GOT3 (cell line): ENCODE data around the gene EID3.
"Not testable (repeated sequence)": the region's sequence is repeated elsewhere in the genome, so short reads cannot be mapped to it uniquely, and the experiment has no call there.

Experiments
- DNase-seq: peaks from one replicate; lab custom pipeline; 2025; ENCODE audit warnings: mixed read lengths; lab: John Stamatoyannopoulos, UW

EID3 gene

DNA sequence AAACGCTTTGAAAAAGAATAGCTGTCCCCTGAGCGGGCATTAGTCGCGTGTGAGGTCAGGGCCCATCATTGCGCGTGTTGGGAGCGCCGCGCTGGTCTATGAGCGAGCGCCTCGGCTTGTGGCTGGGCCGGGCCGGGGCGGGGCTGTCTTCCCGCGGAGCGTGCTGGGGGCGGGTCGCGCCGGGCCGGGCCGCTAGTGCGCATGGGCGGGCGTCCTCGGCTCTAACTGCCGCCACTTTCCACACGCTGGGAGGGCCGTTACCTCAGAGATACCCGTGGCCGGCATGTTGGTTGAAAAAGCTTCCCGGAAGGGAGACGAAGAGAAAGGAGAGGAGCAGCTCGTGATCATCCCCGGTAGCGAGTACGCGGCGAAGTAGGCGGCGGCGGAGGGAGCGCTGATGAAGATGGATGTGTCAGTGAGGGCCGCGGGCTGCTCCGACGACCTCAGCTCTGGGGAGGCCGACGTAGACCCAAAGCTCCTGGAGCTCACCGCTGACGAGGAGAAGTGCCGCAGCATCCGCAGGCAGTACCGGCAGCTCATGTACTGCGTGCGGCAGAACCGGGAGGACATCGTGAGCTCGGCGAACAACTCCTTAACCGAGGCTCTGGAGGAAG, at the start of gene EID3:
Gene EID3, plus strand, starts transcription at position 202 of the 614 bp plus-strand sequence. Its CDS starts 196 bp downstream, at position 398.
- DNase-seq = peak; percentile 27

DNA sequence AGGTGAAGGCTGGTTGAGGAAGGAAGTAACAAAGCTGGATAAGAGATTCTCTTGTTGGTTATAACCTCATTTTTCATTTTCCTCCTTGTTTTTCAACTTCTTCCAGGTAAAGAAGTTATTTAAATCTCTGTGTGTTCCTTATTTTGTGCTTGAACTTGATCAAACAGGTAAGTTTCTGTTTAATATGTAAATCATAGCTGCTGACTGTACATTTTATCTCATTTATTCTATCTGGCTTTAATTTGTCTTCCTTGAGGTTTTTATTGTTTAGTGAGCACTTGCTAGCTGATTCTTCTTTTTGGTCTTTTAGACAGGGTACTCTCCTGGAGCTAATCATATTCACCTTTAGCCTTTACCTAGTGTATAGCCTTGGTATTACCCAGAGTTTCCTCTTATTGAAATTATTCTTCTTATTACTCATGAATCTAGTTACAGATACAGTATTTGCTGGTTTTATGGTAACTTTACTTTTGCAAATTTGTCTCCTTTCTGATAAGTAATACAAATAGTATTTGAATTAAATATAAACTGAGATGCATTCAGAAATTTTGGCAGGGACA, 45.5 kb upstream of the EID3 start:
- no peak for DNase-seq

DNA sequence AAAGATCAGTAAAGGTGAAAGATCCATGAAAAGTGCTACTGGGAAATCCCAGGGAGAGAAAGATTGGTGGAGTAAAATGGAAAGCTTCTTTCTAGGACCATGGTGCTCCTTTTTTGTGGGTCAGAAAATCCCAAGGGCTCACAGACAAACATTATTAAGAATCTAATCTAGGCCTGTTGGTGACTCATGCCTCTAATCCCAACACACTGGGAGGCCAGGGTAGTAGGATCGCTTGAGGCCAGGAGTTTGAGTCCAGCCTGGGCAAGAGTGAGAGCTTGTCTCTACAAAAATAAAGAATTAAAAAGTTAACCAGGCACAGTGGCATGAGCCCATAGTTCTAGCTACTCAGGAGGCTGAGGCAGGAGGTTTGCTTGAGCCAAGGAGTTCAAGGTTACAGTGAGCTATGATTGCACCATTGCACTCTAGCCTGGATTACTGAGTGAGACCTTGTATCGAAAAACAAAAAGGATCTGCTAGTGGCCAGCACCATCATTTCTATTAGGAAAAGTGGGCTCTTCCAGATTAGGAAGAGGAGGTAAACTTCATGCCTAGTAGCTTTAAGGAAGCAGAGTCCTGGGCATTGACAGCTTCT, 45.0 kb upstream of the EID3 start:
- DNase-seq = no peak

DNA sequence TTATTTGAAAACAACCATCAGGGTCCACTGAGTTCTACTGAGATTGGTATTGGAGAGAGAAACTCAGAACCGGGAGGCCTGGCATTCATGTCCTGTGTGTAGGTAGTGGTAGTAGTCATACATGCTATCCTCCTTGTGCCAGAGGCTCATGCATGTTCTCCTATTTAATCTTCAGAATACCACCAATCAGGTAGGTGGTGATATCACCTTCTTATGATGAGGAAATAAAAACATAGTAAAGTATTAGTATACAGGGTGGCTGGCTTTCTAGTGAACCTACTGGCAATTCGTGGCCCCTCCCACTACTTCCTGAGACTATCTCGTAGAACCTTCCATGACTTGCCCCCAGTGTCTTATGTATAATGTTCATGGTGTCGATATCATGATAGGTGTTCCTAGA, 40.5 kb upstream of the EID3 start:
- DNase-seq = no peak

DNA sequence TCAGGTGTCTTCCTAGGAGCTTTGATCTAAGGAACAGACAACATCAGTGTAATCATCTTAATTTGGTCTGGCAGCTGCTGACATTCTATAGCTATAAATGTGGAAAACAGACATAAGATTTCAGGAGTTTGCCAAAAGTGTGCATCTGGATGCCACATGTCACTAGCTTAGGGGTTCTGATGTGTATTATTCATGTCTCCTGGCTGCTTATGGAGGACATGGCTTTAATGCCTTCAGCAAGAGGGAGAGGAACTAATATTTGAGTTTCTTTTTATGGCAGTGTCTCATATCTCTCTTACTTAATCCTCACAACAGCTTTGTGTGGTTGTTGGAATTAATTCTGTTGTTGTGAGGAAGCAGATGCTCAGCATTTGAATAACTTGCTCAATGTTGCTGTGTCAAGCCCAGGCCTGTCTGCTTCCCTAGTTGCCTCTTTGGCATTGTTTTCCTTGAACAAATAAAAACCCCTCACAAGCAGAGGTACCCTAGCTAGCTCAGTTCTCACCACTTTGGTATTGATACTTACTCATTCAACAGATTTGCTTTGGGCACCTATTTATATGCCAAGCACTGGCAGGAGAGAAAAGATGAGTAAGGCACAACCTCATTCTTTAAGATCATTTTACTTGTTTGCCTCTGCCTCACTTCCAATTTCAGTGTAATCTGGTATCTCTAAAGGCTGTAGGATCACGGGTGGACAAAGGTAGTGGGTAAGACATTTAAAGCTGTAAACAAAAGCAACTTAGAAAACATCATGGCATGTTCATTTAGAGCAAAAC, 39.8 kb upstream of the EID3 start:
- DNase-seq = no peak

DNA sequence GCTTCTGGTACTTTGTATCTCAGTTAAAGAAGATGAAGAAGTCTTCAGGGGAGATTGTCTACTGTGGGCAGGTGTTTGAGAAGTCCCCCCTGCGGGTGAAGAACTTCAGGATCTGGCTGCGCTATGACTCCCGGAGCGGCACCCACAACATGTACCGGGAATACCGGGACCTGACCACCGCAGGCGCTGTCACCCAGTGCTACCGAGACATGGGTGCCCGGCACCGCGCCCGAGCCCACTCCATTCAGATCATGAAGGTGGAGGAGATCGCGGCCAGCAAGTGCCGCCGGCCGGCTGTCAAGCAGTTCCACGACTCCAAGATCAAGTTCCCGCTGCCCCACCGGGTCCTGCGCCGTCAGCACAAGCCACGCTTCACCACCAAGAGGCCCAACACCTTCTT, 38.1 kb upstream of the EID3 start:
- not testable (repeated sequence) for DNase-seq

DNA sequence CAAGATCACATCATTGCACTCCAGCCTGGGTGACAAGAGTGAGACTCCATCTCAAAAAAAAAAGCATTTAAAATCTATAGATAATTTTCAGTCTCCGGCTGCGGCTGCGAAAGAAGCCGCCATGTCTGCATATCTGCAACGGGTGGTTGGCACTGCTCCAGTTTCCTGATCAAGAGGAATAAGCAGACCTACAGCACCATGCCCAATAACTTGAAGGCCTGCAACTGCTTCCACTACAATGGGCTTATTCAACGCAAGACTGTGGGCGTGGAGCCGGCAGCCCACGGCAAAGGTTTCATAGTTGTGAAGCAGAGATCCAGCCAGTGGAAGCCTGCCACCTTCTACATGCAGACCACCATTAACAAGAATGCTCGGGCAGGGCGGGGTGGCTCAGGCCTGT, 30.6 kb upstream of the EID3 start:
- DNase-seq = no peak

DNA sequence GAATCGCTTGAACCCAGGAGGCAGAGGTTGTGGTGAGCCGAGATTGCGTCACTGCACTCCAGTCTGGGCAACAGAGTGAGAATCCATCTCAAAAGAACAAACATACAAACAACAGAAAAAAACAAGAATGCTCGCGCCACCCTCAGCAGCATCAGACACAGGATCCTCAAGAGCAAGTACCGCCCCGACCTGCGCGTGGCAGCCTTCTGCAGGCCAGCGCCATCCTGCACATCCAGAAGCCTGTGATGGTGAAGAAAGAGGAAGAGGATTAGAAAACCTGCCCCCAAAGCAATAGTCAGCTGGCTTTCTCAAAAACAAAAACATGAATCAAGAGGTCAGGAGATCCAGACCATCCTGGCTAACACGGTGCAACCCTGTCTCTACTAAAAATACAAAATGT, 30.0 kb upstream of the EID3 start:
- DNase-seq = no peak

DNA sequence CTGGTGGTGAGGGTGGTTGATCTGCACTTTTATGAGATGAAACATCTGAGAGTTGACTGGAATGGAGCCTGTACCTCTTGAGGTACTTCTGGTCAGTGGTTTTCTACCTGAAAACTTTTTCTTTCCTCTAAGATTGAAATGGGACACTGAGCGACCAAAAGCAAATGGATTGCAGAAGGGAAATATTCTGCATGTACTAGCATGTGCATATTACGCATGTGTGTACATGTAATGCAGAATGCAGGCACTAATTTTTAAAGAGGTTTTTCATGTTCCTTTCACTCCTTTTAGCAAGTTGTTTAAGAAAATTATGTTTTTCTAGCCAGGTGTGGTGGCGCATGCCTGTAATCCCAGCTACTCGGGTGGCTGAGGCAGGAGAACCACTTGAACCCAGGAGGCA, 28.7 kb upstream of the EID3 start:
- no peak for DNase-seq

DNA sequence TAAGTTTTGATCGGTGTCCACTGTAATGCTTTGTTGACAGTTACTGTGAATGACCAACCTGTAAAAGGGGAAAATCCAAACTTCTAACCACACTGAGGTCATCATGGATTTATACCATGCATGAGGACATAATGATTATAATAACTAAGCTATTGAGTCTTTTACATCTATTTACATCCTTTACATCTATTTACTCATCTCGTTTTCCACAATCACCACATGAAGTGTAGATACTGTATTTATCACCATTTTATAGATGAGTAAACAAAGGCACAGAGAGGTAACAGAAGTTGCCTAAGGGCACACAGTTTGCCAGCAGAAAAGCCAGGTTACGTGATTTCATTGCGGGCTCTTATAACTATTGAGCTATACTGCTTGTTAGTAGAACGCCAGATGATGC, 27.9 kb upstream of the EID3 start:
- DNase-seq = no peak

DNA sequence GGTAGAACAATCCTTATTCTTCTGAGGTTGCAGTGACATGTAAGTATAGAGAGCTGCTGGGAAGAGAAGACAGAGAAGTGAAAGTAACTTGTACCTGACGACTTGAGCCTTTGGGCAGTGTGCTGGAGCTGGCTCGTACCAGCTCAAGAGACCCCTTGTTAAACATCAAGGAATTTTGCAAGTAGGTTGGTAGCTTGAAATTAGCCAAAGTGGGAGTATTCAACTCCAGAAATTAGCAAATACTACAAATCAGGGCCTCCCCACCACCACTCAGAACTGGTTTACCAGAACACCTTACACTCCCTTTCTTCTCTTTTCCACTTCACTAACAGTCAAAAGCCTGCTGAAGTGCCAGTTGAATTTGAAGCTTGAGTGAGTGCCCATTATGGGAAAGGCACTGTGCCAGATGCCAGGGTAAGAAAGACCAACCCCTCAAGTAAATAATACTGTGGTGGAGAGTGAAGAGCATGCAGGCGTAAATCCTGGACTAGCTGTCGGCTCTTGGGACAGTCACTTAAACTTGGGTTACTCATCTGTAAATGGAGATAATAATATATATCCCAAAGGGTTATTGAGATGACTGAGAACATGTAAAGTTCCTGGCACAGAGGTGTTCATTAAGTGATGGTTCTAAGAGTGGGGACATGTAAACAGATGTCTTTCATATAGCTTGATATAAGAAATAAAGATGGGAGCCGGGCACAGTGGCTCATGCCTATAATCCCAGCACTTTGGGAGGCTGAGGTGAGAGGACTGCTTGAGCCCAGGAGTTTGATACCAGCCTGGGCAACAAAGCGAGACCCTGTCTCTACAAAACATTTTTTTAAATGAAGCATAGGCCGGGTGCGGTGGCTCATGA, 27.0 kb upstream of the EID3 start:
- DNase-seq = no peak

DNA sequence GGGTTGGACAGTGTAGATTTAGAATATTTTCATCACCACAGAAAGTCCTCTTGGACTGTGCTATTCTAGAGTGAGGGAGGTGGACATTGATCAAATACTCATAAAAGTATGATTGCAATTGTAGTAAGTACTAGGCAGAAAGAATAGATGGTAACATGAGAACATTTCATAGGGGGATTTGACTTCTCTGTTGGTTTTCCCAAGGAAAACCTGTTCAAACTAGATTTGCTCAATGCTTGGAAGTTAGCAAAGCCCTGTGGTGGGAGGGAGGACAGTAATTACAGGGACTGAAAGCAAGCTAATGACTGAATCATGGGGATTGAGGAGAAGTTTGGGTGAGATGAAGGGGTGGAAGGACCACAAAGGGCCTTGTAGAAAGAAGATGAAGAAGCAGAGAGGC, 24.4 kb upstream of the EID3 start:
- DNase-seq = no peak

DNA sequence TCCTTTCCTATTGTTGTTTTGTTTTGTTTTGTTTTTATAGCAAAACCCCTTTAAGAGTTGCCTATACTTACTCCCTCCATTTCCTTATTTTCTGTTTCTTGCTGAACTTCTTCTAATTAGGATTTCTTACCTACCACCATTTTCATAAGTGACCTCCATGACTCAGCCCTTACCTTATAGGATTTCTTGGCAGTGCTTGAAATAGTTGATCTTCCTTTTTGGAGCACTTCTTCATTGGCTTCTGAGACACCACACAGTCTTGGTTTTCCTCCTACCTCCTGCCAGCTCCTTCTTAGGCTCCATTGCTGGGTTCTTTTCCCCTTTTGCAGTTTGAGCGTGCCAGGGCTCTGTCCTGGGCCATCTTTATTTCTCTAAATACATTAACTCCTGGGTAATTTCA, 23.4 kb upstream of the EID3 start:
- no peak for DNase-seq

DNA sequence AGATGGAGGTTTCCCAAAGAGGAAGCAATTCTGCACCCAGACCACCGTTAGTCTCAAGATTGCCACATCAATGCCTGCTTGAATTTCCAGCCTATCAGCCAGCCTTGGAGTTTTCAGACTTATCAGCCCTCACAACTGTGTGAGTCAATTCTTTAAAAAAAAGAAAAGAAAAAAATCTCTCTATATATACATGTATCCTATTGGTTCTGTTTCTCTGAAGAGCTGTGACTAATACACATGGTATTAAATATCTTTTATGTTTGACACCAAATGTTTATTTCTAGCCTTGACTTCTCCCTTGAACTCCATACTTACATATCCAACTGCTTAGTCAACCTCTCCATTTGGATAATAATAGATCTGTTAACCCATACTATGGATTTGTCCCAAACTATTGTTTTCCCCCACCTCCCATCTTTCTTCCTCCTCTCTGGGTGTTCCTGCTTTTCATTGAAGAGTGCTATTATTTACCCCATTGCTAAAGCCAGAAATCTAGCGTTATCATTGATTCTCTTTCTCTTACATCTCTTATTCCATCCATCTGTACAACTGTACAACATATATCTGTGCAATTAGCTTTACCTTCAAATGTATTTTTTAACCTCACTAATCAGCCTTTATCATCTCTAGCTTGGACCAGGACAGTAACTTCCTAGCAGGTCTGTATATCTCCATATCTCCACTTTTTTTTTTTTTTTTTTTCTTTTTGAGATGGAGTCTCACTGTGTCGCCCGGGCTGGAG, 22.7 kb upstream of the EID3 start:
- no peak for DNase-seq

DNA sequence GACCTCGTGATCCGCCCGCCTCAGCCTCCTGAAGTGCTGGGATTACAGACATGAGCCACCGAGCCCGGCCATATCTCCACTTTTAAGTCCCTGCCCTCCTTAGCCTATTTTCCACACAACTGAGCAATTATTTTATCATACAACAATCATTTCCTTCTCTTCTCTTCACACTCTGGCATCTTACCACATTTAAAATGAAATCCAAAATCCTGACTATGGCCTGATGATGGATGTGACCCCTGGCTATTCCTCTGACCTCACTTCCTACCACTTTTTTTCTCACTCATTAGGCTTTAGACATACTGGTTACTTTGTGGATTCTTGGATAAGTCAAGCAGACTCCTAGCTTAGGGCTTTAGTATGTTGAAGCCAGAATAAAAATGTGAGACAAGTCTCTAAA, 21.9 kb upstream of the EID3 start:
- no peak for DNase-seq

DNA sequence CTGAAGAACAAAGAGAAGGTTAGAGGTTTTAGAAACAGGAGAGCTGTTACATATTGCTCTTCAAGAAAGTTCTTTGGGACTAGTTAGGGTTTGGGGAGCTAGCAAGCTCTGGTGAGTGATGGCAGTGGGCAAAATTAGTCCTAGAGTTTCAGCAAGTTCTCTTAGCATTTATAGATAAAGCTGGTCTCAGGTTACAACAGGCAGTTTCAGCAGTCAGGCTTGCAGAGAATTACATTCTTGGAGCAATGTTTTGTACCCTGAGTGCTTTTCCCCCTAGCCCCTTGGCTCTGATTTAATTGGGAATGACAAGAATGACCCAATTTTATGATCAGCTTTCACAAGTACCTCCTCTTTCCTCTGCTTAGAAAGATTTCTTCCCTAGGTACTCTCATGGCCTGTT, 21.4 kb upstream of the EID3 start:
- no peak for DNase-seq

DNA sequence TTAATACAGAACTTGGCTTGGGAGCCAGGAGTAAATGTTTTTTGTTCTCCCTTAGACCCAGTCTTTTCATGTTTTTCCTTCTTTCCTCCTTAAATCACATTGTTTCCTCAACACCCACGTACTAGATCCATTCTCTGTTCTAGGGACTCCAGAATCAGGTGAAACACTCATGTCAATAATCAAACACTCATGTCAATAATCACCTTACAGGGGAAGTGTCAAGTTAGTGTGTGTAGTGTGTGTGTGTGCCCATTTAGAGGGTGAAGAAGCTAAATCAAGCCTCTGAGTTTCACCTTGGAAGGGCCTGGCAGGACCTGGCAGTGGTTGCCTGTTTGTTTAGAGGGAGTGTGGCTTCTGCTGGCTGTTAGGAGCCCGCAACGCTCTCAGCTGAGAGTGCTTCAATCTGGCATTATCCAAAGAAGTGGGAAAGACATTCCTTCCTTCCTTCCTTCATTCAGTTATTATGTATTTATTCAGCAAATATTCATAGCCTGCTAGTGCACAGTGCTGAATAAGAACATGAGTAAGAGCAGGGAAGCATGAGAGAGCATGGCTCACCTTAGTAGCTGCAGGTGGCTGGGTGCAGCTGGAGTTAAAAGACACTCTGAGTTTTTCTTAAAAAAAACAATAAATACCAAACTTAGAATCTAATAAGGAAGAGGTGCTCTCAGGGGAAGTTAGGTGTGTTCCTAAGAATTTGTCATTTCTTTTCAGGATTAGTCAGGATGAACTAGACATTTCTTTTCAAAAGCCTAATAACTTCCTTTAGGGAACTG, 17.6 kb upstream of the EID3 start:
- DNase-seq = no peak

DNA sequence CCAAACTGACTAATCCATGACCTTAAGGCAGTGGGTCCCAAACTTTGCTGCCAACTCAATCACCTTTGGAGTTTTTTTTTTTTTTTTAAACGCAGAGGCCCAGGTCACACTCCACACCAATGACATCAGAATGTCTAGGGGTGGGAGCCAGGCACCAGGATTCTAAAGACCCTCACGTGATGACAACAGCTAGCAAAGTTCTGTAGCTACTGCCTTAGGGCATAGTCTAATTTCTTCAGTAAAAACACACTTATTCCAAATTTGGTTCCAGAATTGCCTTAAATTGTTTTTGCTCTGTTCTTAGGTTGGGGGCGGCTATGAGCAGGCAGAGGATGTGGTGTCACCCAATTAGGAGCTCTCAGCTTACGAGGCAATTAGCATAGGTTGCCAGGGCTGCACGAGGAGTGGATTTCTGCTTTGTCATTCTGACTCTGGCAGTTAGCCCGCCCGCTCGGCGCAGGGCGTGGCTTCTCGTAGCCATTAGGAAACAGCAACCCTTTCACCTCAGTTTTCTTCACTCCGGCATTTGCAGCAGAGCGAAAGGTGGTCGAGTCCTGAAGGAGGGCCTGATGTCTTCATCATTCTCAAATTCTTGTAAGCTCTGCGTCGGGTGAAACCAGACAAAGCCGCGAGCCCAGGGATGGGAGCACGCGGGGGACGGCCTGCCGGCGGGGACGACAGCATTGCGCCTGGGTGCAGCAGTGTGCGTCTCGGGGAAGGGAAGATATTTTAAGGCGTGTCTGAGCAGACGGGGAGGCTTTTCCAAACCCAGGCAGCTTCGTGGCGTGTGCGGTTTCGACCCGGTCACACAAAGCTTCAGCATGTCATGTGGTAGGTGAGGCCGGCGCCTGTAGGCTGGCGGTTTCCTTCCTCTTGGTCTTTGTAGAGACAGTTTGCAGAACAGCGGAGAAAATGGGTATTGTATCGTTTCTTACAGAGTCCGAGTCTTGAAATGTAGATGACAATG, 16.7 kb upstream of the EID3 start:
- peak; percentile 73 for DNase-seq

DNA sequence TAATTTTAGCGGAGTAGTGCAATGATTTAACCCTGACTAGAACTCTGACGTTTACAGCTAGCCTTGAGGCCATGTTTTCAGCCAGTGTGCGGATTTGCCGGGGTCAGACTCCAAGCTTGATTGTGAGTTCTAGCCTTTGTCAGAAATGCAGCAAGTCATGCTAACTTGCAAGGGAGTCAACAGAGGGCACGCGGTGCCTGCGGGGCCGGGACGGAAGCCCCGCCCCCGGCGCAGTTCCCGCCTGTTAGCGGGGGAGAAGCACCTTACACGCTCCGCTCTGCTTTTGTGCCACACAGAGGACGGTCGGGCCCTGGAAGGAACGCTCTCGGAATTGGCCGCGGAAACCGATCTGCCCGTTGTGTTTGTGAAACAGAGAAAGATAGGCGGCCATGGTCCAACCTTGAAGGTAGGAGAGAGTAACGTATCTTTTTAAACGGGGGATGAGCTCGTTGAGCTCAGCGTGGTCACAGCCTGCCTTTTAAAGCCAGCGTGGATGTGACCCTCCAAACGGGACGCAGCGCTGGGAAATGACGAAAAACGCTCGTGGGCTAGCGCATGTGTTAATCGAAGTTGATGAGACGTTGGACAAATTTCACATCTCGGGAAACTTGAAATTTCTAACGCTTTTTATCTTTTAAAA, 14.8 kb upstream of the EID3 start:
- no peak for DNase-seq
